ENCODE measurements around the gene CASP8. TPM values are rescaled to one million over a fixed set of nuclear protein-coding genes. Genes with fewer than 3 reads are reported as not detected.

CASP8 gene
- total RNA-seq, 1 donor from 2014 or later: 3.7 TPM

DNA sequence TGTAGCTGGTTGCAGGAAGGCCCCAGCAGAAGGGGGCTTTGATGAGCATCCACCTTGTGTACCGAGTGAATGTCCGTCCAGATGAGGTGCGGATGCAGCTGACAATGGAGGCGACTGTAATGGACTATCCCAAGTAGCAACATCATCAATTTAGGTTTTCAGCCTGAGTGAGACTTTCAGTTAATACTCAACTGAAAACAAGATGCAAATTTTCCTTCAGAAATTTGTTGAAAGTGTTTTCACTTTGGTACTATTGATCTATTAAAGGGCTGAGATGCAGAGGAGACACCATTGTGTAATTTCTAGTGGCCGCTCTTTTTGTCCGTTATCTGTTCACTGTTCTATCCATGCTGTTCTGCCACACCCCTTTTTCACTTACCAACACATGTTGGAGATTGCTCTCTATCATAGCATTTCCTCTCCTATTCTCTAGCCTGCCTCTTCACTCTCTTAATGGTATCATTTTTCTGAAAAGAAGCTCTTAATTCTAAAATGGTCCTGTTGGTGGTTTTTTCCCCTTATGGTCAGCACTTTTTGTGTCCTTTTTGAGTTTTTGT lies 12.0 kb upstream of the CASP8 start:
- TF ChIP-seq, protein P1, sequence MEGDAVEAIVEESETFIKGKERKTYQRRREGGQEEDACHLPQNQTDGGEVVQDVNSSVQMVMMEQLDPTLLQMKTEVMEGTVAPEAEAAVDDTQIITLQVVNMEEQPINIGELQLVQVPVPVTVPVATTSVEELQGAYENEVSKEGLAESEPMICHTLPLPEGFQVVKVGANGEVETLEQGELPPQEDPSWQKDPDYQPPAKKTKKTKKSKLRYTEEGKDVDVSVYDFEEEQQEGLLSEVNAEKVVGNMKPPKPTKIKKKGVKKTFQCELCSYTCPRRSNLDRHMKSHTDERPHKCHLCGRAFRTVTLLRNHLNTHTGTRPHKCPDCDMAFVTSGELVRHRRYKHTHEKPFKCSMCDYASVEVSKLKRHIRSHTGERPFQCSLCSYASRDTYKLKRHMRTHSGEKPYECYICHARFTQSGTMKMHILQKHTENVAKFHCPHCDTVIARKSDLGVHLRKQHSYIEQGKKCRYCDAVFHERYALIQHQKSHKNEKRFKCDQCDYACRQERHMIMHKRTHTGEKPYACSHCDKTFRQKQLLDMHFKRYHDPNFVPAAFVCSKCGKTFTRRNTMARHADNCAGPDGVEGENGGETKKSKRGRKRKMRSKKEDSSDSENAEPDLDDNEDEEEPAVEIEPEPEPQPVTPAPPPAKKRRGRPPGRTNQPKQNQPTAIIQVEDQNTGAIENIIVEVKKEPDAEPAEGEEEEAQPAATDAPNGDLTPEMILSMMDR (IDR thresholded peaks at IDR 0.05; ENCODE audit: borderline replicate concordance): no peak
- H3K9me3 ChIP-seq (replicated peaks): no peaks in the 10 kb centered on the region
- no peaks in the 10 kb centered on the region for H3K4me1 ChIP-seq
- H3K4me3 ChIP-seq: no peak overlapping the region
- no peak overlapping the region for H3K27ac ChIP-seq (replicated peaks)
- H3K27me3 ChIP-seq (ENCODE audit: low read depth): no peaks in the 10 kb centered on the region
- H3K36me3 ChIP-seq: no peaks in the 10 kb centered on the region
- no peak for DNase-seq
- intact Hi-C loops (cut with micrococcal nuclease): no loop called here

DNA sequence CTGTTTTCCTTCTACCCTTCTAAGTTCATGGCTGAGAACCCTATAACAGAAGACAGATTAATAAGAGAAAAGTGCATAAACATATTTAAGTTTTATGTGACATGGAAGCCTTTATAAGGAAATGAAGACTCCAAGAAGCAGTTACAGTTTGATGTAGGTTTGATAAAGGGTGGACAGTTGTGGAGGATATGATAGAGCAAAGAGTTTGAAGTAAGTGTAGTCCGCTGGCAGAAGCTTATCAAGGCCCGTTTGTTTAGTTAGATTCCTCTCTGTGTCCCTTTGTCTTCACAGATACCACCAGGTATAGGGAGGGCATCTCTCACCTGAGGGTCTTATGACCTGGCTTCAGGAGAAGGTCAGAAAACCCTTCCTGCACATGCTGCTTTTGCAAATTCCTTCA lies 10.4 kb upstream of the CASP8 start:
- Histone ChIP-seq H3K36me3 (no peaks in the 10 kb centered on the region), H3K4me3 (no peak overlapping the region), H3K27me3 (ENCODE audit: low read depth) (no peaks in the 10 kb centered on the region), H3K9me3 (replicated peaks) (no peaks in the 10 kb centered on the region), H3K4me1 (no peaks in the 10 kb centered on the region), H3K27ac (replicated peaks) (no peak overlapping the region)
- TF ChIP-seq, protein P1 (IDR thresholded peaks at IDR 0.05; ENCODE audit: borderline replicate concordance): no peak
- DNase-seq: no peak
- intact Hi-C loops (cut with micrococcal nuclease): no loop called here

DNA sequence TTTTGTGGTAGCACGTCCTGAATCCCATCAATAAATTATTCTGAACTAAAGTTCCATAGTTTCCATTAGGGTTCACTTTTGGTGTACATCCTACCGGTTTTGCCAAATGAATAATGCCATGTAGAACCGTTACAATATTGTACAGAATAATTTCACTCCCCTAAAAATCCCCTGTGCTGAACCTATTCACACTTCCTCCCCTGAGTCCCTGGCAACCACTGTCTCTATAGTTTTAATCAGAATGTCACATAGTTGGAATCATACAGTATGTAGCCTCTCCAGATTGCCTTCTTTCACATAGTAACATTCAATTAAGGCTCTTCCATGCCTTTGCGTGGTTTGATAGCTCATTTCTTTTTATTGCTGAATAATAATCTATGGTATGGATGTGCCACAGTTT lies 9.6 kb upstream of the CASP8 start:
- Histone ChIP-seq H3K36me3 (no peaks in the 10 kb centered on the region), H3K27me3 (ENCODE audit: low read depth) (no peaks in the 10 kb centered on the region), H3K27ac (replicated peaks) (no peak overlapping the region), H3K4me3 (no peak overlapping the region), H3K4me1 (no peaks in the 10 kb centered on the region), H3K9me3 (replicated peaks) (no peaks in the 10 kb centered on the region)
- intact Hi-C loops (cut with micrococcal nuclease): no loop called here
- TF ChIP-seq, protein P1 (IDR thresholded peaks at IDR 0.05; ENCODE audit: borderline replicate concordance): no peak
- no peak for DNase-seq

DNA sequence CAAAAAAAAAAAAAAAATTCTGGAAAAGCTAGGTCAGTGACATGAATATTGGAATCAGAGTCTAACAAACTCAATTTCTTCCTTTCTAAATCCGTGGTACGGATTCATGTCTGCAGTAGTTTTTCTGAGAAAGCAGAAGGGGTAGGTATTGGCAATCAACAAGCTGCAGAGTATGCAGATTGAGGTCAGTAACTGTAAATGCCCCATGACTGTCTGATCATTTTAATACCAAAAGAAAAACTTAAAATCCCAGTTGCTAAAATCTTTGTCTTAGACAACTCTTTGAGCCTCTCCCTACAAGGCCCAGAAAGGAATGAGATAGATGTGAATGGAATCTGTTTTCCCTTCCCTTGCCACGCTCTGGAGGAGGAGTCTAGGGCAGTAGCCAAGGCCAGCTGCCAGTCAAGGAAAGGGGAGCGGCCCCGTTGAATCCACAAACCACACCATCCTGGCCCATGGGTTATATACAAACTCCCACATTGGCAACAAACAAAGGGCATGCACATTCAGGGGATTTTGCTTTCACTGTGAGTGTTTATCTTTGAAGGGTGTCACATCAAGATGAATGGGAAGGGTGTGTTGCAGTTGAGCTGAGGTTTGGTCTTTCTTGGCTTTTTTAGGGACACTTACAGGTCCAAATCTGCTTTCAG lies 6.1 kb upstream of the CASP8 start:
- no peak for DNase-seq
- intact Hi-C loops (cut with micrococcal nuclease): no loop called here
- Histone ChIP-seq H3K9me3 (replicated peaks) (no peaks in the 10 kb centered on the region), H3K4me1 (peaks cover 20% of the 10 kb centered on the region), H3K36me3 (no peaks in the 10 kb centered on the region), H3K27ac (replicated peaks) (no peak overlapping the region), H3K4me3 (no peak overlapping the region), H3K27me3 (ENCODE audit: low read depth) (no peaks in the 10 kb centered on the region)
- TF ChIP-seq, protein P1 (IDR thresholded peaks at IDR 0.05; ENCODE audit: borderline replicate concordance): no peak

DNA sequence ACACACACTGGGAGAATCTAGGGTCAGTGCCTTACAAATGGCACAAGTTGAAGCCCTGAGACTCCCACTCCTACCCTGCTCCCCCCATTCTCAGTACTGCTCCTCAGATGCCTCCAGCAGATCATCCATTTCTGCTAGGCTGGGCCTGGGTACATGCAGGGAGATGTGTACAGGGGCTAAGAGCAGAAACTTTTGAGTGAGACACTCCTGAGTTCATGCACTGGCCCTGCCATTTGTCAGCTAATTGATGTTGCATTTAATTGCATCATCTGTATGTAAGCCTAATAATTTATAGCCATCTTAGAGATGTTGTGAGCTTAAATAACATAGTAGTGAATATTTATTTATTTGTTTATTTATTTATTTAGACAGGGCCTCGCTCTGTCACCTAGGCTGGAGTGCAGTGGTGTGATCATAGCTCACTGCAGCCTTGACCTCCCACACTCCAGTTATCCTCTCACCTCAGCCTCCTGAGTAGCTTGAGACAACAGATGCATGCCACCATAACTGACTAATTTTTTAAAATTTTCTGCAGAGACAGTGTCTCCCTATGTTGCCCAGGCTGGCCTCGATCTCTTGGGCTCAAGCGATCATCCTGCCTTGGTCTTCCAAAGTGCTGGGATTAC lies 4.8 kb upstream of the CASP8 start:
- TF ChIP-seq, protein P1 (IDR thresholded peaks at IDR 0.05; ENCODE audit: borderline replicate concordance): no peak
- Histone ChIP-seq H3K27ac (replicated peaks) (no peak overlapping the region), H3K36me3 (no peaks in the 10 kb centered on the region), H3K4me1 (peaks cover 28% of the 10 kb centered on the region), H3K27me3 (ENCODE audit: low read depth) (no peaks in the 10 kb centered on the region), H3K4me3 (no peak overlapping the region), H3K9me3 (replicated peaks) (no peaks in the 10 kb centered on the region)
- intact Hi-C loops (cut with micrococcal nuclease): no loop called here
- no peak for DNase-seq

Measured in left ventricle myocardium inferior (tissue), 1 donor.